CD14-positive monocyte (primary cell): ENCODE data around the gene GNAT3. TPM values are rescaled to one million over a fixed set of nuclear protein-coding genes. Genes with fewer than 3 reads are reported as not detected.

Experiments
- DNase-seq, 3 donors: peaks; one replicate each; pipeline ENCODE4 v3.0.0-alpha.2; 2011 to 2022
- H2AFZ ChIP-seq: 2 replicates; pipeline ENCODE4 v1.6.0; 2012; ENCODE audit warnings: mild to moderate bottlenecking, low read depth, low read length, inconsistent platforms; ENCODE audit not compliant: insufficient read depth, poor library complexity, severe bottlenecking
- H3K27ac ChIP-seq, 2 donors: 1 replicate in 1 of 2; 2 replicates in 1 of 2; pipeline ENCODE4 v1.5.1; 2012 to 2013; ENCODE audit warnings: low read length in 2 of 2, control low read depth in 1 of 2, inconsistent platforms in 1 of 2, low read depth in 1 of 2, mild to moderate bottlenecking in 1 of 2
- H3K27me3 ChIP-seq, 2 donors: one replicate each; pipeline versions ENCODE4 v1.6.0 to v1.6.1; 2011 to 2013; ENCODE audit warnings: low read length in 2 of 2; ENCODE audit not compliant: control insufficient read depth in 2 of 2, insufficient read depth in 2 of 2
- H3K36me3 ChIP-seq, 2 donors: replicated peaks in 1 of 2; 1 replicate in 1 of 2; 2 replicates in 1 of 2; pipeline versions ENCODE4 v1.5.1 to v1.6.1; 2012 to 2013; ENCODE audit warnings: low read length in 2 of 2, control low read depth in 1 of 2, inconsistent platforms in 1 of 2, mild to moderate bottlenecking in 1 of 2; ENCODE audit not compliant: insufficient read depth in 2 of 2, control insufficient read depth in 1 of 2
- H3K4me1 ChIP-seq, 2 donors: 1 replicate in 1 of 2; 2 replicates in 1 of 2; pipeline versions ENCODE4 v1.5.1 to v1.6.1; 2012 to 2013; ENCODE audit warnings: low read length in 2 of 2, control low read depth in 1 of 2, inconsistent platforms in 1 of 2, mild to moderate bottlenecking in 1 of 2, moderate library complexity in 1 of 2; ENCODE audit not compliant: insufficient read depth in 2 of 2, control insufficient read depth in 1 of 2
- H3K4me2 ChIP-seq: replicated peaks from 2 replicates; pipeline ENCODE3; 2012; ENCODE audit warnings: low read length, moderate library complexity, mild to moderate bottlenecking; ENCODE audit not compliant: poor library complexity, severe bottlenecking; ENCODE audit errors: extremely low read depth
- H3K4me3 ChIP-seq, 3 experiments: fragments of 200-600 bp in 1 of 3; sonication (generic) in 1 of 3; replicated peaks in 1 of 3; 1 replicate in 2 of 3; 2 replicates in 1 of 3; pipeline ENCODE4 v1.5.1; 2011 to 2013; ENCODE audit warnings: low read length in 3 of 3, mild to moderate bottlenecking in 3 of 3, control low read depth in 2 of 3, low read depth in 2 of 3, inconsistent platforms in 1 of 3, moderate library complexity in 1 of 3
- H3K79me2 ChIP-seq: 2 replicates; pipeline ENCODE4 v1.6.0; 2012; ENCODE audit warnings: mild to moderate bottlenecking, control low read depth, inconsistent platforms, low read length, moderate library complexity; ENCODE audit not compliant: insufficient read depth
- H3K9ac ChIP-seq: 2 replicates; pipeline ENCODE4 v1.6.0; 2017; ENCODE audit warnings: low read length, mild to moderate bottlenecking; ENCODE audit not compliant: insufficient read depth, poor library complexity, severe bottlenecking
- H3K9me3 ChIP-seq, 2 donors: replicated peaks in 1 of 2; 1 replicate in 1 of 2; 2 replicates in 1 of 2; pipeline versions ENCODE4 v1.5.1 to v1.6.1; 2012 to 2013; ENCODE audit warnings: low read length in 2 of 2, control low read depth in 1 of 2; ENCODE audit not compliant: control insufficient read depth in 1 of 2, insufficient read depth in 1 of 2
- H4K20me1 ChIP-seq: 2 replicates; pipeline ENCODE4 v1.6.0; 2012; ENCODE audit warnings: mild to moderate bottlenecking, low read length, control low read depth, moderate library complexity; ENCODE audit not compliant: insufficient read depth
- H3K27ac Mint-ChIP-seq, 7 donors: one replicate each; pipeline ENCODE4 v1.8.0; 2020; ENCODE audit warnings: mild to moderate bottlenecking in 7 of 7, mixed read lengths in 7 of 7, moderate library complexity in 6 of 7, inconsistent platforms in 2 of 7
- H3K27me3 Mint-ChIP-seq, 3 donors: one replicate each; pipeline ENCODE4 v1.8.0; 2021 to 2022; ENCODE audit warnings: low read depth in 3 of 3, mild to moderate bottlenecking in 3 of 3, mixed read lengths in 3 of 3, moderate library complexity in 3 of 3, inconsistent platforms in 1 of 3
- H3K36me3 Mint-ChIP-seq, 2 donors: one replicate each; pipeline ENCODE4 v1.8.0; 2020; ENCODE audit warnings: mixed read lengths in 2 of 2, inconsistent platforms in 1 of 2, mild to moderate bottlenecking in 1 of 2
- H3K4me1 Mint-ChIP-seq: one replicate; pipeline ENCODE4 v1.8.0; 2020; ENCODE audit warnings: mild to moderate bottlenecking, mixed read lengths
- H3K4me3 Mint-ChIP-seq, 2 donors: one replicate each; pipeline ENCODE4 v1.8.0; 2020; ENCODE audit warnings: mild to moderate bottlenecking in 2 of 2, mixed read lengths in 2 of 2, moderate library complexity in 1 of 2
- H3K9me3 Mint-ChIP-seq, 7 donors: one replicate each; pipeline ENCODE4 v1.8.0; 2020 to 2022; ENCODE audit warnings: mixed read lengths in 7 of 7, mild to moderate bottlenecking in 6 of 7, moderate library complexity in 6 of 7, inconsistent platforms in 2 of 7
- WGBS: methylation state at CpG from one replicate; pipeline ENCODE4 v1.1.5; 2013; ENCODE audit warnings: missing lambda C conversion rate; ENCODE audit not compliant: insufficient coverage; 5-methylcytosine and 5-hydroxymethylcytosine counted together
- intact Hi-C, 2 donors: fragments of 100-400 bp; cut with micrococcal nuclease; formaldehyde crosslinking; loops; one replicate each; pipeline versions ENCODE4 v1.15.0 to v1.15.1; 2023
- polyA plus RNA-seq, 3 donors: library from polyadenylated mRNA; depleted of rRNA in 1 of 3; unstranded in 2 of 3; stranded (reverse) in 1 of 3; fragments of 300-500 nt in 2 of 3; fragments of >200 nt in 1 of 3; fragmentation: Illumina TruSeq in 2 of 3; gene quantifications; 1 replicate in 2 of 3; 2 replicates in 1 of 3; pipeline ENCODE4 v1.2.3, GENCODE V29; 2012 to 2021
- TF ChIP-seq, protein P1 (sequence below): fragments of 200-600 bp; IDR thresholded peaks from one replicate; pipeline ENCODE4 v1.8.0; 2022; ENCODE audit warnings: antibody characterized with exemption, mild to moderate bottlenecking

GNAT3 gene
- polyA plus RNA-seq, 3 donors: not detected

DNA sequence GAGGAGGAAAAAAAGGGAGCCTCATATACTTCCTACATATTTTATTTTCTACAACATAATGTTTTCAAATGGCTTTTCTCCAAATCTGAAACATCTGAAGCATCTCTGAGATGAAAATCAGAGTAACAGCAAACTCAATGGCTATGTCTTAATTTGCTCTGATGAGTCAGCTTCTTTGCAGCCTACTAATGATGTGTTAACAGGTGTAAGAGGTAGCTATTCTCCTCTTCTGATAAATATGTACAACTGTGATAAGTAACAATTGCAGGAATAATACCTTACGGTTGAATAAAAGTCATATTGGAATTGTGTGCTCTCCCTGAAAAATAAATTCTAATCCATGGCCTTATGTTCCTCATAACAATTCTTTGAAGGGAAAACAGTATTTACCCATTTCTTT is 45.2 kb downstream of the GNAT3 start:
- H3K4me3 ChIP-seq: no peak overlapping the region
- no peak for DNase-seq
- H3K4me2 ChIP-seq: no peak overlapping the region
- Mint-ChIP-seq H3K36me3 (no peaks in the 10 kb centered on the region), H3K27me3 (peaks cover 0 to 2% (median 0%) of the 10 kb centered on the region in 3 donors), H3K27ac (no peak overlapping the region), H3K4me3 (no peak overlapping the region), H3K4me1 (no peaks in the 10 kb centered on the region), H3K9me3 (no peaks in the 10 kb centered on the region)
- no peak overlapping the region for H2AFZ ChIP-seq
- no CpG with 5 or more reads among the region's 1 CpG for WGBS
- no peaks in the 10 kb centered on the region for H3K79me2 ChIP-seq
- H3K27me3 ChIP-seq: no peaks in the 10 kb centered on the region
- no peak overlapping the region for H3K27ac ChIP-seq
- no peaks in the 10 kb centered on the region for H3K9me3 ChIP-seq
- H3K4me1 ChIP-seq: no peaks in the 10 kb centered on the region
- intact Hi-C loops: no loop called here
- H3K36me3 ChIP-seq: no peaks in the 10 kb centered on the region
- no peaks in the 10 kb centered on the region for H4K20me1 ChIP-seq
- TF ChIP-seq, protein P1, sequence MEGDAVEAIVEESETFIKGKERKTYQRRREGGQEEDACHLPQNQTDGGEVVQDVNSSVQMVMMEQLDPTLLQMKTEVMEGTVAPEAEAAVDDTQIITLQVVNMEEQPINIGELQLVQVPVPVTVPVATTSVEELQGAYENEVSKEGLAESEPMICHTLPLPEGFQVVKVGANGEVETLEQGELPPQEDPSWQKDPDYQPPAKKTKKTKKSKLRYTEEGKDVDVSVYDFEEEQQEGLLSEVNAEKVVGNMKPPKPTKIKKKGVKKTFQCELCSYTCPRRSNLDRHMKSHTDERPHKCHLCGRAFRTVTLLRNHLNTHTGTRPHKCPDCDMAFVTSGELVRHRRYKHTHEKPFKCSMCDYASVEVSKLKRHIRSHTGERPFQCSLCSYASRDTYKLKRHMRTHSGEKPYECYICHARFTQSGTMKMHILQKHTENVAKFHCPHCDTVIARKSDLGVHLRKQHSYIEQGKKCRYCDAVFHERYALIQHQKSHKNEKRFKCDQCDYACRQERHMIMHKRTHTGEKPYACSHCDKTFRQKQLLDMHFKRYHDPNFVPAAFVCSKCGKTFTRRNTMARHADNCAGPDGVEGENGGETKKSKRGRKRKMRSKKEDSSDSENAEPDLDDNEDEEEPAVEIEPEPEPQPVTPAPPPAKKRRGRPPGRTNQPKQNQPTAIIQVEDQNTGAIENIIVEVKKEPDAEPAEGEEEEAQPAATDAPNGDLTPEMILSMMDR: no peak
- H3K9ac ChIP-seq: no peak overlapping the region

DNA sequence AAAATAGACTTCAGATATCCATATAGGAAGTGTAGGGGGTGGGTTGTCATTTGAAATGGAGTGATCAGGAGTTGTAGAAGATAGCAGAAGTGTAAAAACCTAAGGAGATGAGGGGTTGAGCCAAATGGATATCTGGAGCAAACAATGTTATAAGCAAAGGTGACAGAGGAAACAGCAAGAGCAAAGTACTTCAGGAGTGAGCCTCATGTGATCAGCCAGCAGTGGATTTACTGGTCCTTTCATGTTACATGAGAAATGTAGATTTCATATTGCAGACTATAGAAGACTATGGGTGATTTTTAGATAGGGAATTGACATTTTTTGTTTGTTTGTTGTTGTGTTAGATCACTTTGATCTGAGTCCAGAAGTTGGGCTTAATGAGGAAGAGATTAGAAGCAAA is 47.7 kb downstream of the GNAT3 start:
- Histone ChIP-seq H3K4me1 (no peaks in the 10 kb centered on the region), H2AFZ (no peak overlapping the region)

More for the DNA sequence above, 47.7 kb downstream of the GNAT3 start:
- Histone ChIP-seq H3K27me3 (no peaks in the 10 kb centered on the region), H3K9me3 (no peaks in the 10 kb centered on the region), H3K79me2 (no peaks in the 10 kb centered on the region), H3K36me3 (no peaks in the 10 kb centered on the region), H3K27ac (no peak overlapping the region), H3K9ac (no peak overlapping the region), H3K4me3 (no peak overlapping the region), H3K4me2 (no peak overlapping the region), H4K20me1 (no peaks in the 10 kb centered on the region)
- H3K4me3 Mint-ChIP-seq: no peak overlapping the region
- H3K4me1 Mint-ChIP-seq: peaks cover under 1% of the 10 kb centered on the region
- peak overlapping the region in 2 of 7 donors; percentile 1 to 33 for H3K27ac Mint-ChIP-seq
- H3K36me3 Mint-ChIP-seq: no peaks in the 10 kb centered on the region
- peaks cover 0 to 2% (median 0%) of the 10 kb centered on the region in 3 donors for H3K27me3 Mint-ChIP-seq
- TF ChIP-seq, protein P1: no peak
- intact Hi-C loops: no loop called here
- H3K9me3 Mint-ChIP-seq: no peaks in the 10 kb centered on the region
- DNase-seq: no peak
